GM21360 (cell line): Measurements from ENCODE around the gene UPK3A.
"Not testable (repeated sequence)": the region's sequence is repeated elsewhere in the genome, so short reads cannot be mapped to it uniquely, and the experiment has no call there.

Experiments
- ATAC-seq: cut with Tn5 transposase; IDR thresholded peaks from one replicate; pipeline ENCODE4 v1.9.1; 2021; ENCODE audit warnings: mild to moderate bottlenecking, moderate library complexity; ENCODE audit not compliant: unreplicated experiment

Gene UPK3A

DNA sequence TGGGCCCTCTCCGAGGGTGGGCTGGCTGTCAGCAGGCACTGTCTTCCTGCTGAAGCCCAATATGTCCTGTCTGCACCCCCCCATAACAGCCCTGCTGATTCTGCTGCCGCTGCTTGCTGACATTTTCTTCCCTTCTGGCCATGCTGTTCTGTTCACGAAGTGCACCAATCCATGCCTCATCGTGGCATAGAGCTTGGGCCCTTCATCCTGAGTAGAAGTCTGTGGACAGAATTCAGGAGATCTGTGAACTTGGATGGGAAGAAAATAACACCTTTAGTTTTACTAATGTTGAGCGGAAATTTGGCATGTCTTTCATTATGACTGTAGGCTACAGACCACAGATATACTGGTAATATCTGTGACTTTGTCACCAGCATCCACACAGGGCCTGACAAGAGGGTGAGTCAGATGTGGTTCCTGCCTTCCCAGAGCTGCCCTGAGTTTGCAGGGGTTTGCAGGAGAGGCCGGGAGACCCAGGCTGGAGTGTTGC lies 29.9 kb upstream of the UPK3A start:
- ATAC-seq: peak; percentile 72

- ATAC-seq: not testable (repeated sequence)
Observed at GRCh38 chr22:45257941-45258340, 26.8 kb upstream of the UPK3A start.

GRCh38 chr22:45259754-45260394 lies 24.9 kb upstream of the UPK3A start:
- no peak for ATAC-seq

DNA sequence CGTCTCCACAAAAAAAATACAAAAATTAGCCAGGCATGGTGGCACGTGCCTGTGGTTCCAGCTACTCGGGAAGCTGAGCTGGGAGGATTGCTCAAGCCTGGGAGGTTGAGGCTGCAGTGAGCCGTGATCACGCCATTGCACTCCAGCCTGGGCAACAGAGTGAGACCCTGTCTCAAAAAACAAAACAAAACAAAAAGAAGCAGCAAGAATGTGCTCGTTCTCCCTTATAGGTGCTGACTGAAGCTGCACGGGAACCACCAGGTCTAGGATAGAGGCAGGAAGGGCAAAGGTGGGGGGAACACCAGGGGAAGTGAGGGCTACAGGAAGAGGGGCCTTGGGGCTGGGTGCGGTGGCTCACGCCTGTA lies 24.4 kb upstream of the UPK3A start:
- ATAC-seq: not testable (repeated sequence)

GRCh38 chr22:45261407-45262088 lies 23.2 kb upstream of the UPK3A start:
- no peak for ATAC-seq

GRCh38 chr22:45262195-45262930 lies 22.4 kb upstream of the UPK3A start:
- ATAC-seq: no peak

- ATAC-seq: peak; percentile 35
Observed at GRCh38 chr22:45262931-45263462, 21.8 kb upstream of the UPK3A start.

GRCh38 chr22:45263463-45264269 lies 21.1 kb upstream of the UPK3A start:
- ATAC-seq: peak; percentile 55

DNA sequence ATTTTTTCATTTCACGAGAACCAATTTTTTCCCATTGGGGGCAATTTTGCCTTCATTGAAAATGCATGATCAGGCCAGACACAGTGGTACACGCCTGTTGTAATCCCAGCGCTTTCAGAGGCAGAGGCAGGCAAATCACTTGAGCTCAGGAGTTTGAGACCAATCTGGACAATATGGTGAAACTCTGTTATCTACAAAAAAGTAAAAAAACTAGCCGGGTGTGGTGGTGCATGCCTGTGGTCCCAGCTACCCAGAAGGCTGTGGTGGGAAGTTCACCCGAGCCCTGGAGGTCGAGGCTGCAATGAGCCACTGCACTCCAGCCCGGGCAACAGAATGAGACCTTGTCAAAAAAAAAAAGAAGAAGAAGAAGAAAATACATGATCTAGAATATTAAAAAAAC lies 19.2 kb upstream of the UPK3A start:
- no peak for ATAC-seq

GRCh38 chr22:45268167-45268957 lies 16.4 kb upstream of the UPK3A start:
- ATAC-seq: no peak

GRCh38 chr22:45268958-45269844 lies 15.5 kb upstream of the UPK3A start:
- ATAC-seq: no peak

- ATAC-seq: no peak
Observed at GRCh38 chr22:45270095-45271020, 14.4 kb upstream of the UPK3A start.

- no peak for ATAC-seq
Observed at GRCh38 chr22:45271667-45272201, 13.0 kb upstream of the UPK3A start.

GRCh38 chr22:45272498-45272897 lies 12.3 kb upstream of the UPK3A start:
- no peak for ATAC-seq

GRCh38 chr22:45273452-45274075 lies 11.2 kb upstream of the UPK3A start:
- ATAC-seq: no peak

GRCh38 chr22:45276507-45277105 lies 8.1 kb upstream of the UPK3A start:
- no peak for ATAC-seq

DNA sequence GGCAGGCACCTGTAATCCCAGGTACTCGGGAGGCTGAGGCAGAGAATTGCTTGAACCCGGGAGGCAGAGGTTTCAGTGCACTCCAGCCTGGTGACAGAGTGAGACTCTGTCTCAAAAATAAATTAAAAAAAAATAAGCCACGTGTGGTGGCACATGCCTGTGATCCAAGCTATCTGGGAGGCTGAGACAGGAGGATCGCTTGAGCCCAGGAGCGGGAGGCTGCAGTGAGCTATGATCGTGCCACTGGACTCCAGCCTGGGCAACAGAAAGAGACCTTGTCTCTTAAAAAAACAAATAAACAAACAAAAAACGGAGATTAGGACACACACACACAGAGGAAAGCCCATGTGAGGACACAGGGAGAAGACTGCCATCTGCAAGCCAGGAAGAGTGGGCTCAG lies 7.0 kb upstream of the UPK3A start:
- ATAC-seq: not testable (repeated sequence)
